HG03565 (cell line): ENCODE results near the gene HSD17B14.
"Not testable (repeated sequence)": the region's sequence is repeated elsewhere in the genome, so short reads cannot be mapped to it uniquely, and the experiment has no call there.

ENCODE experiments used
- ATAC-seq: cut with Tn5 transposase; IDR thresholded peaks from one replicate; pipeline ENCODE4 v1.9.1; 2021; ENCODE audit warnings: mild to moderate bottlenecking, moderate library complexity; ENCODE audit not compliant: unreplicated experiment

HSD17B14 gene

GRCh38 chr19:48768171-48768753 lies 68.0 kb downstream of the HSD17B14 start:
- ATAC-seq, result not testable (repeated sequence)

DNA sequence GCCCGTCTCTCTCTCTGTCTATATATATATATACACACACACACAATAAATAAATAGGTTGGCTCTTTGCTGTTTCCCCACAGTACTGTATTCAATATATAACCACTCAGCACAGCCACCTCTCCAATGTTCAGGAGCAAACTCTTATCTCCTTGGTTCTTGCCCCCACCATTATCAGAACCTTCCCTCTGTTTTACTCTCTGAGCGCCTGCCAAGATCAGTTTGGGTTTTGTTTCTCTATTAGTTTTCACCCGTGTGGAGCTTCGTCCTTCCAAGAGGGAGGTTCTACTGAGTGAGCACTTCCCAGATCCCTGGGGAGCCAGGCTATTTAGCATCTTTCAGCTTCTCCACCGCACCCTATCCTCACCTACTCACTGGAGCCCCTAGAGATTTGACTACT lies 70.5 kb downstream of the HSD17B14 start:
- not testable (repeated sequence) for ATAC-seq
